Glutamatergic neuron (in vitro differentiated cells): ENCODE data around the gene AP2S1. TPM values are rescaled to one million over a fixed set of nuclear protein-coding genes. Genes with fewer than 3 reads are reported as not detected.

ENCODE experiments used
- DNase-seq: peaks from one replicate; pipeline ENCODE4 v3.0.0; 2022
- H3K27ac Mint-ChIP-seq: one replicate; pipeline ENCODE4 v1.8.0; 2020; ENCODE audit warnings: mild to moderate bottlenecking, mixed read lengths, inconsistent platforms; ENCODE audit not compliant: unreplicated experiment
- H3K27me3 Mint-ChIP-seq: one replicate; pipeline ENCODE4 v1.8.0; 2020; ENCODE audit warnings: mild to moderate bottlenecking, moderate library complexity, mixed read lengths, inconsistent platforms; ENCODE audit not compliant: unreplicated experiment
- H3K36me3 Mint-ChIP-seq: one replicate; pipeline ENCODE4 v1.8.0; 2020; ENCODE audit warnings: mild to moderate bottlenecking, mixed read lengths, inconsistent platforms; ENCODE audit not compliant: unreplicated experiment
- H3K4me1 Mint-ChIP-seq: one replicate; pipeline ENCODE4 v1.8.0; 2020; ENCODE audit warnings: mild to moderate bottlenecking, low read depth, mixed read lengths, inconsistent platforms; ENCODE audit not compliant: unreplicated experiment
- H3K4me3 Mint-ChIP-seq: one replicate; pipeline ENCODE4 v1.8.0; 2020; ENCODE audit warnings: mild to moderate bottlenecking, mixed read lengths, inconsistent platforms; ENCODE audit not compliant: unreplicated experiment
- H3K9me3 Mint-ChIP-seq: one replicate; pipeline ENCODE4 v1.8.0; 2020; ENCODE audit warnings: mild to moderate bottlenecking, moderate library complexity, mixed read lengths, inconsistent platforms; ENCODE audit not compliant: unreplicated experiment
- long read RNA-seq: library from polyadenylated mRNA; unstranded; transcript quantifications from one replicate; pipeline ENCODE4 v2.0.0, GENCODE V29; 2020; ENCODE audit not compliant: unreplicated experiment
- total RNA-seq: library from RNA; stranded (reverse); fragmentation: NEBNext Ultra II Directional; extraction: Animal tissue kit (Norgen Biotek cat#: 25700); gene quantifications from one replicate; pipeline ENCODE4 v1.2.1, GENCODE V29; 2021; ENCODE audit not compliant: unreplicated experiment
- TF ChIP-seq, protein P1 (sequence below): fragments of 200-600 bp; sonication (generic); IDR thresholded peaks from one replicate; pipeline ENCODE4 v1.5.0; 2021; ENCODE audit not compliant: partially characterized antibody, unreplicated experiment

AP2S1 gene
- total RNA-seq, result 95.4 TPM
- long read RNA-seq, transcript AP2S1-201 (5 exons, 935 nt), result major isoform, 67 of 86 reads
- long read RNA-seq, transcript AP2S1-203 (4 exons, 636 nt), result minor isoform, 9 of 86 reads
- long read RNA-seq, partial matches to known transcripts, result 0 of 86 reads
- long read RNA-seq, other reads (novel, unspliced or antisense), result 1 of 86 reads

DNA sequence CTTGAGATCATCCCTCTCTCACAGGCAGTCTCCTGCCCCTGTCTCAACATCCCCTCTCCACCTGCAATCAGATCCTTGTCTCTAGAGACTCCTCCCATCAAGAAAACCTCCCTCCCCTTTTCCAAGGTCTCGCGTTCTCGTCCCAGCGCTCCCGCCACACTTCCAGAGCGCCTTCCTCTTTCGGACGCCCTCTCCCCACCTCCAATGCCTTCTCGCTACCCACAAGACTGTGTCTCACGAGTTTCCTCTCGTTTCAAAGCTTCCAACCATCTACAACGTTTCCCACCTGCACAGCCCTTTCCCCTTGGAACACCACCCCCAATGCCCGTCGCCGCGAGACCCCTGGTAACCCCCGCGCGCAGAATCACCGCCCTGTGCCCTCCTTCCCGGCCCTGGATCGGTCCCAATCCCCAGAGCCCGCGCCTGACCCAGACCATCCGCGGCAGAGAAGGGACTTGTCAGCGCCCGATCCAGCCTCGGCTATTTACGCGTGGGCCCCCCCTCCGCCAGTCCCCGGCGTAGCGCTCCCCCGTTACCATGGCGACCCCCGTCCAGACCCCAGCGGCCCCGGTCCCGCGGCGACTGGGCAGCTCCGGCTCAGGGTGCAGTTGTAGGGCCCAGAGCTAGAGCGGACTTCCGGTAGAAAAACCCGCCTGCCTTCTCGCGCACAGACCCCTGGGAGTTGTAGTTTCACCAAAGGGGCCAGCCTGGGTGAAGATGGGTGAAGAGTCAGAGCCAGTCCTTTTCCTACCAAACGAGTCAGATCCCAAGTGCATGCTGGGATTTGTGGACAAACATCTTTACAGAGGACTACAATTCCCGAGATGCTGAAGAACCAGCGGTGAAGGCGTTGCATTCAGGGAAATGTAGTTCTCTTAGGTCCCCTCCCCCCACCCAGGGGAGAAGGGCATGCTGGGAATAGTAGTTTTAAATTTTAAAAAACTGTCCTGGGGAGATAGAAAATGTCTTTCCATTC, at the start of gene AP2S1:
TSS of gene AP2S1 (minus strand) at position 619 of the 976 bp plus-strand sequence. CDS start at position 539, 80 bp downstream.
- TF ChIP-seq, protein P1, sequence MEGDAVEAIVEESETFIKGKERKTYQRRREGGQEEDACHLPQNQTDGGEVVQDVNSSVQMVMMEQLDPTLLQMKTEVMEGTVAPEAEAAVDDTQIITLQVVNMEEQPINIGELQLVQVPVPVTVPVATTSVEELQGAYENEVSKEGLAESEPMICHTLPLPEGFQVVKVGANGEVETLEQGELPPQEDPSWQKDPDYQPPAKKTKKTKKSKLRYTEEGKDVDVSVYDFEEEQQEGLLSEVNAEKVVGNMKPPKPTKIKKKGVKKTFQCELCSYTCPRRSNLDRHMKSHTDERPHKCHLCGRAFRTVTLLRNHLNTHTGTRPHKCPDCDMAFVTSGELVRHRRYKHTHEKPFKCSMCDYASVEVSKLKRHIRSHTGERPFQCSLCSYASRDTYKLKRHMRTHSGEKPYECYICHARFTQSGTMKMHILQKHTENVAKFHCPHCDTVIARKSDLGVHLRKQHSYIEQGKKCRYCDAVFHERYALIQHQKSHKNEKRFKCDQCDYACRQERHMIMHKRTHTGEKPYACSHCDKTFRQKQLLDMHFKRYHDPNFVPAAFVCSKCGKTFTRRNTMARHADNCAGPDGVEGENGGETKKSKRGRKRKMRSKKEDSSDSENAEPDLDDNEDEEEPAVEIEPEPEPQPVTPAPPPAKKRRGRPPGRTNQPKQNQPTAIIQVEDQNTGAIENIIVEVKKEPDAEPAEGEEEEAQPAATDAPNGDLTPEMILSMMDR, result no peak
- Mint-ChIP-seq H3K27me3 (peaks cover 5% of the 10 kb centered on the region), H3K4me1 (peaks cover 6% of the 10 kb centered on the region), H3K36me3 (no peaks in the 10 kb centered on the region), H3K9me3 (peaks cover 3% of the 10 kb centered on the region), H3K4me3 (peak within 1 kb of the TSS; percentile 96), H3K27ac (peak within 1 kb of the TSS; percentile 91)
- DNase-seq, result peak; percentile 94

DNA sequence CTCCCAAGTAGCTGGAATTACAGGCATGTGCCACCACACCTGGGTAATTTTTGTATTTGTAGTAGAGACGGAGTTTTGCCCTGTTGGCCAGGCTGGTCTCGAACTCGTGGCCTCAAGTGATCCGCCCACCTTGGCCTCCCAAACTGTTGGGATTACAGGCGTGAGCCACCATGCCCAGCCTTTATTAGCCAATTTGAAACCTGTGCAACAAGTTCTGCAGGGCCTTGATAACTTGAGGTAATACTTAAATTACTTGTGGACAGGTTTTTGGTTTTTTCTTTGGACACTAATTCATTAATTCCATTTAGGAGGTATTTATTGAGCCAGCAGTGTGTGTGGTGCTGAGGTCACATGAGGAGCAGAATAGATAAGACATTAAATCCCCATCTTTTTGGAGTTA, 49.7 kb upstream of the AP2S1 start:
- Mint-ChIP-seq H3K4me1 (peaks cover 42% of the 10 kb centered on the region), H3K9me3 (no peaks in the 10 kb centered on the region), H3K36me3 (no peaks in the 10 kb centered on the region), H3K27me3 (peaks cover 2% of the 10 kb centered on the region), H3K27ac (no peak overlapping the region), H3K4me3 (no peak overlapping the region)
- TF ChIP-seq, protein P1, result no peak
- DNase-seq, result no peak

DNA sequence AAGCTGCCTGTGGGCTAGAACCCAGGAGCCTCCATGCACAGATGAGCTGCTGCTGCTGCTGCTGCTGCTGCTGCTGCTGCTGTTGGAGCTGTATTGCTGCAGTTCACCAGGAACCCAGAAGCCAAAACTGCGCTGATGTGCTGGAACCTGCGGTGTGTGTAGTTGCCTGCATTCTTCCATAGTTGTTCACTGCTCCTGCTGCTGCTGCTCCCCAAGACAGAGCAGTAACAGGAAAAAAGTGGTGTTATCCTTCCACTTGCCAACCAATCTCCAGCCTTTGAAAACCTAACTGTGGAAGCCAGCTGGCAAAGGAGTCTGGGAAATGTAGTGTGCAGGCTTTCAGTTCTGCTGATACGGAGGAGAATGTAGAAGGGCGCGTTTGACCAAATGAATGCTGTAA, 48.1 kb upstream of the AP2S1 start:
- no peaks in the 10 kb centered on the region for H3K27me3 Mint-ChIP-seq
- TF ChIP-seq, protein P1, result no peak
- H3K4me1 Mint-ChIP-seq, result peaks cover 33% of the 10 kb centered on the region
- H3K4me3 Mint-ChIP-seq, result peak overlapping the region; percentile 7
- H3K9me3 Mint-ChIP-seq, result peaks cover 4% of the 10 kb centered on the region
- peak overlapping the region; percentile 33 for H3K27ac Mint-ChIP-seq
- DNase-seq, result no peak
- no peaks in the 10 kb centered on the region for H3K36me3 Mint-ChIP-seq

DNA sequence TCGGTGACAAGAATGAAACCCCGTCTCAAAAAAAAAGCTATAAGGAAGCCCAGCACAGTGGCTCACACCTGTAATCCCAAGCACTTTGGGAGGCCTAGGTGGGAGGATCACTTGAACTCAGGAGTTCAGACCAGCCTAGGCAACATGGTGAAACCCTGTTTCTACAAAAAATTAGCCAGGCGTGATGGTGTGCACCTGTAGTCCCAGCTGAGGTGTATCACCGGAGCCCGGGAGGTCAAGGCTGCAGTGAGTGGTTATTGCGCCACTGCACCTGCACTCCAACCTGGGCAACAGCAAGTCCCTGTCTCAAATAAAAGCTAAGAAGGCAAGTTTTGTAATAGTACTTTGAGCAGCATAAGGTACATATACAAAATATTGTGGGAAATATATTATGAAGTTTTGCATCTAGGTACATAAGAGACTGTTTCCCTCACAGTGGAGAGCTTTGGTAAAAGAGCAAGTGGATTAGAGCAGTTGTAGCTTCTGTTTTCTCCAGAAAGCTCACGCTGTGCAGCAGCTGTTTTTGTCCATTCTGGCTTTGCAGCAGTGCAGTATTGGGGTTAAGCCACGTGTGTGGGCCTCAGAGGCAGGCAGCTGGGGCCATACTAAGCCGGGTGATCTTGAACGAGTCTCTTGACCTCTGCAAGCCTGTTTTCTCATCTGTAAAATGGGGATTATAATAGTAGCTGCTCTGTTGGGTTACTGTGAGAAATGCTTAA, 45.6 kb upstream of the AP2S1 start:
- peaks cover 4% of the 10 kb centered on the region for H3K9me3 Mint-ChIP-seq
- H3K27me3 Mint-ChIP-seq, result no peaks in the 10 kb centered on the region
- H3K36me3 Mint-ChIP-seq, result no peaks in the 10 kb centered on the region
- H3K27ac Mint-ChIP-seq, result no peak overlapping the region
- H3K4me3 Mint-ChIP-seq, result no peak overlapping the region
- no peak for DNase-seq
- peaks cover 19% of the 10 kb centered on the region for H3K4me1 Mint-ChIP-seq
- TF ChIP-seq, protein P1, result no peak
